22Rv1 (cell line): Measurements from ENCODE around the gene TRNAU1AP.

Experiments used
- CTCF ChIP-seq: fragments of 450-650 bp; IDR thresholded peaks from 2 replicates; pipeline ENCODE4 v1.5.1; 2017; ENCODE audit warnings: mild to moderate bottlenecking
- ZFX ChIP-seq: fragments of 450-650 bp; IDR thresholded peaks from 2 replicates; pipeline ENCODE4 v1.6.1; 2017; ENCODE audit warnings: antibody characterized with exemption, borderline replicate concordance

- TF ChIP-seq CTCF = no peak
- TF ChIP-seq ZFX = no peak
Measured at GRCh38 chr1:28510970-28511440, 41.9 kb upstream of the TRNAU1AP start.
